Astrocyte of the spinal cord (primary cell): ENCODE data around the gene CILP.

Experiments used
- DNase-seq: peaks from one replicate; pipeline ENCODE4 v3.0.0; 2011; ENCODE audit warnings: low read depth, low spot score
- H3K4me3 ChIP-seq: 2 replicates; pipeline ENCODE4 v1.5.1; 2011; ENCODE audit warnings: low read depth, mild to moderate bottlenecking, low read length, moderate library complexity
- in situ Hi-C: cut with HindIII; loops from 2 replicates; pipeline ENCODE4 v1.10.0; 2017; ENCODE audit warnings: low sequenced_read_pairs
- TF ChIP-seq, protein P1 (sequence below): IDR thresholded peaks from 2 replicates; pipeline ENCODE4 v1.5.1; 2012; ENCODE audit warnings: low read depth, mild to moderate bottlenecking, low read length, inconsistent platforms

CILP gene, protein sequence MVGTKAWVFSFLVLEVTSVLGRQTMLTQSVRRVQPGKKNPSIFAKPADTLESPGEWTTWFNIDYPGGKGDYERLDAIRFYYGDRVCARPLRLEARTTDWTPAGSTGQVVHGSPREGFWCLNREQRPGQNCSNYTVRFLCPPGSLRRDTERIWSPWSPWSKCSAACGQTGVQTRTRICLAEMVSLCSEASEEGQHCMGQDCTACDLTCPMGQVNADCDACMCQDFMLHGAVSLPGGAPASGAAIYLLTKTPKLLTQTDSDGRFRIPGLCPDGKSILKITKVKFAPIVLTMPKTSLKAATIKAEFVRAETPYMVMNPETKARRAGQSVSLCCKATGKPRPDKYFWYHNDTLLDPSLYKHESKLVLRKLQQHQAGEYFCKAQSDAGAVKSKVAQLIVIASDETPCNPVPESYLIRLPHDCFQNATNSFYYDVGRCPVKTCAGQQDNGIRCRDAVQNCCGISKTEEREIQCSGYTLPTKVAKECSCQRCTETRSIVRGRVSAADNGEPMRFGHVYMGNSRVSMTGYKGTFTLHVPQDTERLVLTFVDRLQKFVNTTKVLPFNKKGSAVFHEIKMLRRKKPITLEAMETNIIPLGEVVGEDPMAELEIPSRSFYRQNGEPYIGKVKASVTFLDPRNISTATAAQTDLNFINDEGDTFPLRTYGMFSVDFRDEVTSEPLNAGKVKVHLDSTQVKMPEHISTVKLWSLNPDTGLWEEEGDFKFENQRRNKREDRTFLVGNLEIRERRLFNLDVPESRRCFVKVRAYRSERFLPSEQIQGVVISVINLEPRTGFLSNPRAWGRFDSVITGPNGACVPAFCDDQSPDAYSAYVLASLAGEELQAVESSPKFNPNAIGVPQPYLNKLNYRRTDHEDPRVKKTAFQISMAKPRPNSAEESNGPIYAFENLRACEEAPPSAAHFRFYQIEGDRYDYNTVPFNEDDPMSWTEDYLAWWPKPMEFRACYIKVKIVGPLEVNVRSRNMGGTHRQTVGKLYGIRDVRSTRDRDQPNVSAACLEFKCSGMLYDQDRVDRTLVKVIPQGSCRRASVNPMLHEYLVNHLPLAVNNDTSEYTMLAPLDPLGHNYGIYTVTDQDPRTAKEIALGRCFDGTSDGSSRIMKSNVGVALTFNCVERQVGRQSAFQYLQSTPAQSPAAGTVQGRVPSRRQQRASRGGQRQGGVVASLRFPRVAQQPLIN

DNA sequence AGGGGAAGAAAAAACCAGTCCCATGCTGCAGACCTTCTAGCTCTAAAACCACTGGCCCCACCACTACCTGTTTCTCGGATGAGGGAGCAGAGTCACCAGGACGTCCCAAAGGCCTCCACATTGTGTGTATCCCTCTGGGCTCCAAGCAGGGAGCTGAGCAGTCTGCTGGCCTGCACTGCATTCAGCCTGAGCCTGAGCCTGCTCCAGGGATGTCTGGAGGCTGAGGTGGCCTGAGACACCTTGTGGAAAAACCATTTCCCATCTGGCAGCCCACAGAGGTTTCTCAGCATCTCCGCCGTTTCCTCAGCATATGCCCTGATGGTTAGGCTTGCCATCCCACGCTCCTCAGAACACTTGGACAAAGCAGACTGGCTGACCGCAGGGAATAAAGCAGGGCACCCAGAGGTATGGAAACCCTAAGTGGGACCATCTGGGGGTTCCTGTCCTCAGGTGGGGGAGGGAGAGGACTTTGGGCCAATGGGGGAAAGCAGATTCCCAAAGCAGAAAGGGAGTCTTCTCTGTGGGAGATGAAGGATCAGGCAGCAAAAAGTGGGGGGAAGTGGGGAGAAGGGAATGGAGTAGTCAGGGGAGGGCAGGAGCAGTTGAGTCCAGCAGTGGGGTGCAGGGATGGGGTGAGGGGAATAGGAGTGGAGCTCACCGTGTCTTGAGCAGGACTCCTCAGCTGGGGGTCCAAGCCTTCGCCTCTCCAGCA is at the start of gene CILP:
CILP (minus strand) TSS at position 704 of the 712 bp plus-strand sequence. CDS start 1,718 bp downstream, outside the sequence.
- in situ Hi-C loops: no loop called here
- no peak for DNase-seq
- no peak within 1 kb of the TSS for H3K4me3 ChIP-seq
- TF ChIP-seq, protein P1, sequence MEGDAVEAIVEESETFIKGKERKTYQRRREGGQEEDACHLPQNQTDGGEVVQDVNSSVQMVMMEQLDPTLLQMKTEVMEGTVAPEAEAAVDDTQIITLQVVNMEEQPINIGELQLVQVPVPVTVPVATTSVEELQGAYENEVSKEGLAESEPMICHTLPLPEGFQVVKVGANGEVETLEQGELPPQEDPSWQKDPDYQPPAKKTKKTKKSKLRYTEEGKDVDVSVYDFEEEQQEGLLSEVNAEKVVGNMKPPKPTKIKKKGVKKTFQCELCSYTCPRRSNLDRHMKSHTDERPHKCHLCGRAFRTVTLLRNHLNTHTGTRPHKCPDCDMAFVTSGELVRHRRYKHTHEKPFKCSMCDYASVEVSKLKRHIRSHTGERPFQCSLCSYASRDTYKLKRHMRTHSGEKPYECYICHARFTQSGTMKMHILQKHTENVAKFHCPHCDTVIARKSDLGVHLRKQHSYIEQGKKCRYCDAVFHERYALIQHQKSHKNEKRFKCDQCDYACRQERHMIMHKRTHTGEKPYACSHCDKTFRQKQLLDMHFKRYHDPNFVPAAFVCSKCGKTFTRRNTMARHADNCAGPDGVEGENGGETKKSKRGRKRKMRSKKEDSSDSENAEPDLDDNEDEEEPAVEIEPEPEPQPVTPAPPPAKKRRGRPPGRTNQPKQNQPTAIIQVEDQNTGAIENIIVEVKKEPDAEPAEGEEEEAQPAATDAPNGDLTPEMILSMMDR: no peak

DNA sequence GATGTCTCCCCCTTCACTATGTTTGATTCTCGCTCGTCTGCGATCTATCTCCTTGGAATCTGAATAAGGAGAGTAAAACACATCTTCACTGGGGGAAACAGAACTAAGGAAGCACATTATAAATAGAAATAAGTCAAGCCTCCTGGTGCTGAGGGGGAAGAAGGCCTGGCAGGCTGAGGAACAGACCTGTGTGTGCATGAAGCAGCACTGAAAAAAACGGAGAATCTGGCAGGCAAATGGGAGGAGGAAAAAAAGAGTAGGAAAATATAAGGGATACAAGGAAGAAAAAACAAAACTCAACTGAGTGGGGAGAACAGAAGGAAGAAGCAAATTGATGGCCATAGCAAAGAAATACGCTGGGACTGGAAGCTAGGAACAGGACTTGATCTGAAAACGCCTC is 49.7 kb upstream of the CILP start:
- H3K4me3 ChIP-seq: no peak overlapping the region
- in situ Hi-C loops: no loop called here
- no peak for DNase-seq
- TF ChIP-seq, protein P1: no peak

DNA sequence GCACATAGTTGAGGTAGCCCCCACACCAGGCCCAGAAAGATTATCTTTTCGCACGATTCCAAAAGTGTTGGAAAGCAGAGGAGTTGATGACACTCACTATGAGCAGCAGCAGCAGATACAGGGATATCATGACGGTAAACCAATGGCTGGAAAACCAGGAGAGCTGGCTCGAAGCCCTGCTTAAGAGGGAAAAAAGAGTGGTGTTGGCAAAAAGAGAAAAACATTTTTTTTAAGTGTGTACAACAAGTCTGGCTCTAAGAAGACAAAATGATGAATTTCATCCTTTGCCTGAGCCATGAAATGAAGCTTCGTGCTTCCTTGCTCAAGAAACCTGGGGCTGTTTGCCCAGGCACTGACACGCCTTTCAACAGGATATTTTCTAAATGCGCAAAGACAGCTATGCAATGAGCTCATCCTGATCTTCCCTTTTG is 48.1 kb upstream of the CILP start:
- TF ChIP-seq, protein P1: no peak
- no peak for DNase-seq
- H3K4me3 ChIP-seq: no peak overlapping the region
- in situ Hi-C loops: no loop called here

DNA sequence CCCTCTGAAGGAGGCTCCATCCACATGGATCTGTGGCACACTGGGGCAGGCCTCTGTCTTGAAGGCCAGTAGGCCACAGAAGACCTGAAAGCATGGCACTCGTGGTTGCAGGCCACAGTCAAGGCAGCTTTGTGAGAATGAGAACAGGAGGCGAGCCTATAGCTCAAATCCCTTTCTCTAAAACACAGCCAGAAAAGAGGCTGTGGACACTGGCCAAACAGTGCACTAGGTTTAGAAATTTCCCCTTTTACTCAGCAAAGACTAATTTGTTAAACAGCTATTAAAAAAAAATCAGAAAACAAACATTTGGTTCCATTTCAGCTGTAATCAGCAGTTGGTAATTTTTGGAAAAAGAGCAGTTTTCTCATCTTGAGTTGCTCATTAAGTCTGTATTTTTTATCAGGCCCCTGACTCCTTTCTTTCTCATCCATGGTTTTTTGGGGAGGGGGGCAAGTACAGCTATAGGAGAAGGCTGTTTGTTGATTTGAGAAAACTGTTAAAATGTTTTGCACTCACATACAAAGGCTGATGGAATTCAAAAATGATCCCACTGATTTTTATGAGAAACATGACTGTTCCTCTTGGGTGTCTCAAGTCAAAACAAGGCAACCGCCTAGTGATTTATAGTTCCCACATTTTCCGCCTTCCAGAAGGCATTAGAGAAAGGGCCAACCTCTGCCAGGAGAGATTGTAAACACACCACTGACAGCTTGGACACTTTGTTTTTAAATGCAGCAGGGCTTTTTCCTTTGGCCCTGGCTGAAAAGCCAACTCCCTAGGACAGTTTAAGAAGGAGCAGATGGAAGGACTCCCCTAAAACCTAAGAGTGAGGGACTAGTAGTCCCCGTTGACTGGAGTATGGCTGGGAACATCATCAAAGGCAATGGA is 47.3 kb upstream of the CILP start:
- DNase-seq: peak; percentile 16

DNA sequence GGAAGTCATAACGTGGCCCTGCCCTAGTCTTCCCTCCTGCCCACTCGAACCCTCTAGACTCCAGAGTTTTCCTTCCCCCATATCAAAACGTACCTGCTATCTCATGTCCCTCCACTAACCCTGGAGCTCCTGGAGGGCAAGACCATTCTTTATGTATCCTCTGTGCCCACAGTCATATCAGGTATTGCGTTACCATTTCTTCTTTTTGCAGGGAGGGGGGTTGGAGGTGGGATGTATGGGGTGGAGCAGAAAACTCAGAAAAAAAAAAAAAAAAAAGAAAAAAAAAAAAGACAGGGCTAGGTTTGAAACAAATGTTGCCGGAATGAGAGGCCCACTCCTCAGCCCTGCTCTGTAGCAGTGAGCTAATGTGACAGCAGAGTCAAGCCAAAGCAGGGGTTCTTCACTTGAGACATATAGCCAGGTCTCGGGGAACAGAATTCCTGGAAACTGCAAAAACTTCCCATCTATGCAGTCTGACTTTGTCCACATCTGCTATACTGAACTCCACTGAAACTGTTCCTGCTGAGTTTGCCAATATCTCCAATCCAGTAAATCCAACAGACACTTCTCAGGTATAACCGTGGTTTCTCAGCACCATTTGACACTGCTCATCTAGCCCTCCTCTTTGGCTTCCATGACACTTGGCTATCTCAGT is 44.3 kb upstream of the CILP start:
- no peak for DNase-seq
- in situ Hi-C loops: no loop called here
- TF ChIP-seq, protein P1: no peak
- H3K4me3 ChIP-seq: no peak overlapping the region

More for the DNA sequence above, 47.3 kb upstream of the CILP start:
- TF ChIP-seq, protein P1: no peak
- in situ Hi-C loops: no loop called here
- no peak overlapping the region for H3K4me3 ChIP-seq
